Activated naive CD4-positive, alpha-beta T cell treated with anti-CD3 and anti-CD28 coated beads, Interleukin-2, amount 50 U/mL, for 72 hours (primary cell): Measurements from ENCODE around the gene CASP6. TPM values are rescaled to one million over a fixed set of nuclear protein-coding genes. Genes with fewer than 3 reads are reported as not detected.
"Not testable (repeated sequence)": the region's sequence is repeated elsewhere in the genome, so short reads cannot be mapped to it uniquely, and the experiment has no call there.

ENCODE experiments used
- ATAC-seq, 2 donors: fragments of 150-1000 bp; cut with Tn5 transposase; 2 replicates each; pipeline ENCODE4 v1.10.0; 2021; ENCODE audit warnings: mild to moderate bottlenecking in 2 of 2, moderate library complexity in 2 of 2
- DNase-seq, 2 donors: peaks; one replicate each; pipeline ENCODE4 v3.0.0; 2021 to 2022; ENCODE audit warnings: low spot score in 2 of 2
- H3K27ac Mint-ChIP-seq, 2 donors: one replicate each; pipeline ENCODE4 v1.8.0; 2022; ENCODE audit warnings: mild to moderate bottlenecking in 2 of 2, mixed read lengths in 2 of 2
- H3K36me3 Mint-ChIP-seq, 2 donors: one replicate each; pipeline ENCODE4 v1.8.0; 2022; ENCODE audit warnings: mixed read lengths in 2 of 2
- H3K9me3 Mint-ChIP-seq, 2 donors: one replicate each; pipeline ENCODE4 v1.8.0; 2022; ENCODE audit warnings: mixed read lengths in 2 of 2
- total RNA-seq, 2 donors: library from RNA; stranded (reverse); gene quantifications; one replicate each; pipeline ENCODE4 v1.2.3, GENCODE V29; 2022

CASP6 gene
- total RNA-seq, 2 donors from 2014 or later = 23.7 to 33.3 TPM

DNA sequence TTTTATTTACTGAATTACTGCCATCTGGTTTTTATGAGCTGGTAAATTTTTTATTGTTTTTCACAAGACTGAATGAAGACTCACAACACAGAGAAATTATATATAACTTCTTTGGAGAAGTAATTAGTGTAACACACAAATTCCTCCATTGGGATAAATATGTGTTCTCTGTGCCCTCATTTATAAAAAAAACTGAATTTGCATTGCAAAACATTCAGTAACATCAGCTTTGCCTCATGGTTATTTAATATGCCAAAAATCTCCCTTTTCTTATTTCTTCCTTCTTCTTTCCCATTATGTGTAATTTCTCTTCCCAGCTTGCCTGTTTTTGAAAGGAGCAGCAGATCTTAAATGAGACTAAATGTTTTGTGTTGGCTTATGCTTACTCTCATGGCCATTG, 18.5 kb downstream of the CASP6 start:
- Mint-ChIP-seq H3K27ac (peak overlapping the region in 1 of 2 donors; percentile 72), H3K9me3 (no peaks in the 10 kb centered on the region), H3K36me3 (peaks cover 12 to 45% of the 10 kb centered on the region in 2 donors)
- ATAC-seq (no peak), DNase-seq (no peak)

DNA sequence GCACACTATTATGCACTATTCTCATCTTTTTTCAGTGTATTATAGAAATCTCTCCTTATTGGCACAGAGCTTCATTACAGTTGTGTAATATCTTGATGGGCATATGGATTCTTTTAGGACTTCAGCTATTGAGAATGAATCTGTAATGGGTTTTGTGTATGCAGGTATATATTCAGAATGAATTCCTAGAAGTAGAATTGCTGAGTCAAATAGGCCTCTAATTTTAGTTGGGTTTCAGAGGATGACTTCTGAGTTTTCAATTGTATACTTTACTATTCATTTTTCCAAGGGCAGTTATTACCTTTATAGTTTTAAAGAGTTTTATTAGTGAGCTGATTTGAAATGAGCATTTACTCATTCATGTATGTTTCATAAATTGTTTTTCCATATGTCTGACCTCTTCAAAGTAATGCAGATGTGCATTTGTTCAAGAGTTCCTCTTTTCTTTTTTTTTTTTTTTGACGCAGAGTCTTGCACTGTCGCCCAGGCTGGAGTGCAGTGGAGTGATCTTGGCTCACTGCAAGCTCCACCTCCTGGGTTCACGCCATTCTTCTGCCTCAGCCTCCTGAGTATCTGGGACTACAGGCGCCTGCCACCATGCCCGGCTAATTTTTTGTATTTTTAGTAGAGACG, 19.5 kb downstream of the CASP6 start:
- peak in 1 of 2 donors; percentile 47 for ATAC-seq
- H3K27ac Mint-ChIP-seq = no peak overlapping the region
- no peaks in the 10 kb centered on the region for H3K9me3 Mint-ChIP-seq
- peaks cover 12 to 43% of the 10 kb centered on the region in 2 donors for H3K36me3 Mint-ChIP-seq
- DNase-seq = no peak

DNA sequence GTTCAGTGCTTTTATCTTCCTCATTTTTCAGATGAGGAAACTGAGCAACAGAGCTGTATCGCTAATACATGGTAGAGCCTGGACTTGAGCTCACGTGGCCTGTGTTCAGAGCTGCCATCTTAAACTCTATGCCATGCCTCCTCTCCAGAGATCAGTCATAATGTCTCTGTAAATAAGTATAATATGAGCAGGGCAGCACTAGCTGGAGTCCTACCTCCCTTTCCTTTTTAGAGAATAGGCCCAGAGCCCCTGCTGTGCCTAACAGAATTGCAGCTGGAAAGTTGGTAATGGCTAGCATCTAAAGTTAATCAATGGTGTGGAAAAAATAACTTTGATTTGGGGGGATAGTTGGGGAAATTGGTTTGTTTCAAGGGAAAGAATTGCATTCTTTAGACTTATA, 20.4 kb downstream of the CASP6 start:
- no peak overlapping the region for H3K27ac Mint-ChIP-seq
- DNase-seq (no peak), ATAC-seq (peak in 1 of 2 donors; percentile 28)
- H3K36me3 Mint-ChIP-seq = peaks cover 11 to 42% of the 10 kb centered on the region in 2 donors
- no peaks in the 10 kb centered on the region for H3K9me3 Mint-ChIP-seq

DNA sequence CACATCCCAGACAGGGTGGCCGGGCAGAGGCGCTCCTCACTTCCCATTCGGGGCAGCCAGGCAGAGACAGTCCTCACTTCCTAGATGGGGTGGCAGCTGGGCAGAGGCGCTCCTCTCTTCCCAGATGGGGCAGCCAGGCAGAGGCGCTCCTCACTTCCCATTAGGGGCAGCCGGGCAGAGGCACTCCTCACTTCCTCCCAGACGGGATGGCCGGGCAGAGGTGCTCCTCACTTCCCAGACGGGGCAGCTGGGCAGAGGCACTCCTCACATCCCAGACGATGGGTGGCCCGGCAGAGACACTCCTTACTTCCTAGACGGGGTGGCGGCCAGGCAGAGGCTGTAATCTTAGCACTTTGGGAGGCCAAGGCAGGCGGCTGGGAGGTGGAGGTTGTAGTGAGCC, 24.3 kb downstream of the CASP6 start:
- ATAC-seq, DNase-seq, H3K9me3 Mint-ChIP-seq: not testable (repeated sequence)
- H3K36me3 Mint-ChIP-seq = peaks cover 0 to 43% of the 10 kb centered on the region in 2 donors
- H3K27ac Mint-ChIP-seq = peak overlapping the region in 1 of 2 donors; percentile 60

DNA sequence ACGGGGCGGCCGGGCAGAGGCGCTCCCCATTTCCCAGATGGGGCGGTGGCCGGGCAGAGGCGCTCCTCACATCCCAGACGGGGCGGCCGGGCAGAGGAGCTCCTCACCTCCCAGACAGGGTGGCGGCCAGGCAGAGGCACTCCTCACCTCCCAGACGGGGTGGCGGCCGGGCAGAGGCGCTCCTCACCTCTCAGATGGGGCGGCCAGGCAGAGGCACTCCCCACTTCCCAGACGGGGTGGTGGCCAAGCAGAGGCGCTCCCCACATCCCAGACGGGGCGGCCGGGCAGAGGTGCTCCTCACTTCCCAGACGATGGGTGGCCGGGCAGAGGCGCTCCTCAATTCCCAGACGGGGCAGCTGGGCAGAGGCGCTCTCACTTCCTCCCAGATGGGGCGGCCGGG, 24.8 kb downstream of the CASP6 start:
- not testable (repeated sequence) for H3K9me3 Mint-ChIP-seq, DNase-seq, H3K27ac Mint-ChIP-seq, ATAC-seq
- H3K36me3 Mint-ChIP-seq = peaks cover 0 to 48% of the 10 kb centered on the region in 2 donors

DNA sequence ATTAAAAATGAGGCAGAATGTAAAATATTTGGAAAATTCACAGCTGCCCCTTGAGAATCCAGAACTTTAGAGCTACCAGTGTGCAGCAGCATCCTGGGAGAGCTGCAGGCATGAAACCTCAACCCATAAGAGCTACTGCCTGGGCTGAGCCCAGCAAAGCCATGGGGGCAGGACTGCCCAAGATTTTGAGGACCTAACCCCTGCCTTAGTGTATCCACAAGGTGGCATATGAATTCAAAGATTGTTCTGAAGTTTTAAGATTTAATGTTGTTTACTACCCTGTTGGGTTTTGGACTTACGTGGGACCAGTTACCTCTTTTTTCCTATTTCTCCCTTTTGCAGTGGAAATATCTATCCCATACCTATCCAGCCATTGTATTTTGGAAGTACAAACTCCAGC, 26.4 kb downstream of the CASP6 start:
- ATAC-seq (no peak), DNase-seq (no peak)
- Mint-ChIP-seq H3K36me3 (peaks cover 0 to 59% of the 10 kb centered on the region in 2 donors), H3K9me3 (no peaks in the 10 kb centered on the region), H3K27ac (peak overlapping the region in 1 of 2 donors; percentile 19)

DNA sequence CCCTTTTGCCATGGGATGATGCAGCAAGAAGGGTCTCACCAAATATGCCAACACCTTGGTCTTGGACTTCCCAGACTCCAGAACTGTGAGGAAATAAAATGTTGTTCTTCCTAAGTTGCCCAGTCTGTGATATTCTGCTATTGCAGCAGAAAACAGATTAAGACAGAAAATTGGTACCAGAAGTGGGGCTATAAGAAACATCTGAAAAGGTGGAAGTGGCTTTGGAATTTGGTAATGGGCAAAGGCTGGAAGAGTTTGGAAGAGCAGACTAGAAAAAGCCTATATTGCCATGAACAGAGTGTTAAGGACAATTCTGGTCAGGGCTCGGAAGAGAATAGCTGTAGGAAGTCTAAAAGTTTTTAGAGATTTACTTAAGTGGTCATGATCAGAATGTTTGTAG, 27.4 kb downstream of the CASP6 start:
- H3K36me3 Mint-ChIP-seq = peaks cover 10 to 64% of the 10 kb centered on the region in 2 donors
- ATAC-seq (no peak), DNase-seq (no peak)
- H3K27ac Mint-ChIP-seq = no peak overlapping the region
- peaks cover 0 to 10% of the 10 kb centered on the region in 2 donors for H3K9me3 Mint-ChIP-seq

DNA sequence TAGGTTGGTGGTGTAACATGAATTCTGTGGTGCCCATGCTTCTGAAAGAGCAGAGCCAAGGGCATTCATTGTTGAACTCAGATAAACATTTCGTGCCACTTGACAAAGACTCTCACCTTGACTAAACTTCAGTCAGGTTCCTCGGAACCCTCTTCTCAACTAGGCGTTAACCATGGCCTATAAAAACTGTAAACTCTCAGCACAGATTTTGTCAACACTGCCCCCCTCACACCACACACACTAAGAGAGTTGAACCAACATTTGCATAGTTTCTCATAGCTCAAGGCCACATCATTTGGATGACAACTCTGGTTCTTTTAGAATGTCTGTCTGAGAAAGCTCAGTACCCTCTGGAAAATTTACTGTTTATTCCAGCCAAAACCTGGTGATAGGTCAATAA, 28.1 kb downstream of the CASP6 start:
- Mint-ChIP-seq H3K27ac (no peak overlapping the region), H3K36me3 (peaks cover 11 to 61% of the 10 kb centered on the region in 2 donors), H3K9me3 (peaks cover 0 to 12% of the 10 kb centered on the region in 2 donors)
- ATAC-seq (no peak), DNase-seq (no peak)

DNA sequence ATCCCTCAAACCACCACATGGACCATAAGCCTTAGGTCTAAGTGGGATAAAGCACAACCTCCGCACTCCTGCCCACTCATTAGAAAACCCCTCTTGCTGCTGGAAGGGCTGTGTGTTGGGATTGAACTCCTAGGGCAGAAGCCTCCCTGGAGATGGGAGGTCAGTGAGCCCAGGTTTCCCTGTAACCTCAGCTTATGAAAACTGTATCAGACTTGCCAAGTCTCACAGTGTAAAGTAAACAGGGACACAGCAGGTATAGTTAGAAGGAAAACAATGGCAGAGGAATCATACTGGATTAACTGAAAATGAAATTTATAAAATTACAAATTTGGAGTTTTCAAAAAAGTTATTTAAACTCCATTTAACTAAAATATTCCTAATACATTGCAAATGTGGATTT, 29.9 kb downstream of the CASP6 start:
- H3K27ac Mint-ChIP-seq = no peak overlapping the region
- no peak for ATAC-seq
- peaks cover 0 to 12% of the 10 kb centered on the region in 2 donors for H3K9me3 Mint-ChIP-seq
- no peak for DNase-seq
- H3K36me3 Mint-ChIP-seq = peaks cover 11 to 55% of the 10 kb centered on the region in 2 donors

DNA sequence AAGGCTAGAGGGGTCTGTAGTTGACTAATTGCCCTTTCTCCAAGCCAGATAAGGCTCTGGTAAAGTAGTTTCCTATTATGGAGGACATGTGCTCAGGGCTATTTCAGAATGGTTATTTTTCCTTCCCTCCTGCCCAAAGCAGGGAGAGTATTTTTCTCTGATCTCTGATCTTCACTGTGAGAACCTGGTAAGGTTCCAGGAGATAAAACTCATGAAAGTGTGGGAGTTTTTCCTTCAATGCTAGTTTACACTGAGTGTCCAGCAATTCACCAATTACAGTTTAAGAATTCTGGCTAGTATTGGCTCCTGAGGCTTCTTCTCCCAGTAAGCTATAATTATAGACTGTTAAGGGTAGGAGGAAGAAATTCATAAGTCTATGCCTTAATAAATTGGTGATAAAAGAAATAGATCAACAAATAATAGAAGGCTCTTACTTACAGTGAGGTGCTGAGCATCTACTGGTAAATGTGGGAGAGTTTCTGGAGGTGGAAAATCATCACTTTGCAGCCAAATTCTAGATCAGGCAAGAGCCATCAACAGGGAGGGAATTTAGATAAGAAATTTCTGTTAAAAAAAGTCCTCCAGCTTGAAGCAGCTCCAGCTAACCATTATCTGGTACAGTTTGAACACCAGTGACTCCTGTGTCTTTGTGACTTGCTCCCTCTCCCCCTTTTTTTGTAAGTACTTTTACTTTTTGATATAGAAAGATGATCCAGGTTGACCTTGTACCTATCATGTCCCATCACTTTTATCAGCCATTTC, 30.9 kb downstream of the CASP6 start:
- Mint-ChIP-seq H3K27ac (no peak overlapping the region), H3K36me3 (peaks cover 11 to 53% of the 10 kb centered on the region in 2 donors), H3K9me3 (peaks cover 0 to 12% of the 10 kb centered on the region in 2 donors)
- ATAC-seq = no peak
- no peak for DNase-seq

DNA sequence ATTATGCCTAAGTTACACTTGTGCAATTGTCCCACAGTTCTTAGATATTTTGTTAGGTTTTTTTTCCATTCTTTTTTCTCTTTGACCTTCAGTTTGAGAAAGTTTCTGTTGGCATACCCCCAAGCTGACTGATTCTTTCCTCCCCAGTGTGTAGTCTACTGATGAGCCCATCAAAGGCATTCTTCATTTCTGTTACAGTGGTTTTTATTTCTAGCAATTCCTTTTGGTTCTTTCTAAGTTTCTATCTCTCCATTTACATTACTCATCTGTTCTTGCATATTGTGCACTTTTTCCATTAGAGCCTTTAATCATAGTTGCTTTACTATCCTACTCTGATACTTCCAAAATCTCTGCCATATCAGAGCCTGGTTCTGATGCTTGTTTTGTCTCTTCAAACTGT, 31.9 kb downstream of the CASP6 start:
- H3K27ac Mint-ChIP-seq = peak overlapping the region; percentile 34 to 44
- peak; percentile 81 to 94 for ATAC-seq
- H3K36me3 Mint-ChIP-seq = peaks cover 11 to 45% of the 10 kb centered on the region in 2 donors
- DNase-seq = no peak
- H3K9me3 Mint-ChIP-seq = peaks cover 0 to 12% of the 10 kb centered on the region in 2 donors

DNA sequence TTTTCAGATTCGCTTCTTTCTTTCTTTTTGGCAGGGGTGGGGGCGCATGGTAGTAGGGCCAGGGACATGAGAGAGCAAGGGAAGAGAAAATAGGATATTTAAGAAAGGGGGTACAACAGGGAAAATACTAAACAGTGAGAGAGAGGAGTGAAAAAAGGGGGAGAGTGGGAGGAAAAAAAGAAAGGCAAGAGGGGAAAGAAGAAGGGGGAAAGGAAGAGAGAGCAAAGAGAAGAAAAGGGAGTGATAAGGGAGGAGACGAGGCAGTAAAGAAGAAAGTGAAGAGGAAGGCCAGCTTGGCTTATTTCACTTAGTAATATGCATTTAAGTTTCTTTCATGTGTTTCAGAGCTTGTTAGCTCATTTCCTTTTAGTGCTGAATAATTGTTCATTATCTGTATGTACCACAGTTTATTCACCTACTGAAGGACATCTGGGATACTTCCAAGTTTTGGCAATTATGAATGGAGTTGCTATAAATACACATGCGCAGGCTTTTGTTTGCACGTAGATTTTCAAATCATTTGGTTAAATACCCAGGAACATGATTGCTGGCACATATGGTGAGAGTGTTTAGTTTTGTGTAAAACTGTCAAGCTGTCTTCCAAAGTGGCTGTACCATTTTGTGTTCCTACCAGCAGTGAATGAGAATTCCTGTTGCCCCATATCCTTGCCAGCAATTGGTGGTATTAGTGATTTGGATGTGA, 37.3 kb downstream of the CASP6 start:
- Mint-ChIP-seq H3K36me3 (peaks cover 2 to 9% of the 10 kb centered on the region in 2 donors), H3K27ac (peak overlapping the region; percentile 7 to 67)
- no peak for ATAC-seq

DNA sequence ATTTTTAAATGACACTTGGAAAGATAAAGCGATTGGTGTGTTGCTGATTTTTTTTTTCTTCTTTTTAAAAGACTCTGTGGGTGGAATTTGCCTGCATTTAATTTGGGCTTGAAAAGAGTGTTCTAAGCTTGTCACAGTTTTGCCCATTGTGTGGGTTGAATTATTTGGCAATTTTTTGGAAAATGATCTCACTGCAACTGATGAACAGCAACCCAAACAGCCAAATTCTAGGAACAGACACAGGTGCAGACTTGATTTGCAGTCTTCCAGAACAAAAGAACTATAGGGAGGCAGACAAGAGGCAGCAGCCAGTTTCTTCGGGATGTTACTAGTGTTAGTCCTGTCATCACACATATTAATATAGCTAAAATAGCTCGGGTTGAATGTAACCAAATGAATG, 40.5 kb downstream of the CASP6 start:
- ATAC-seq (no peak), DNase-seq (no peak)
- no peaks in the 10 kb centered on the region for H3K36me3 Mint-ChIP-seq
- H3K27ac Mint-ChIP-seq = no peak overlapping the region
- H3K9me3 Mint-ChIP-seq = no peaks in the 10 kb centered on the region

More for the DNA sequence above, 37.3 kb downstream of the CASP6 start:
- H3K9me3 Mint-ChIP-seq = peaks cover 0 to 3% of the 10 kb centered on the region in 2 donors
- no peak for DNase-seq

DNA sequence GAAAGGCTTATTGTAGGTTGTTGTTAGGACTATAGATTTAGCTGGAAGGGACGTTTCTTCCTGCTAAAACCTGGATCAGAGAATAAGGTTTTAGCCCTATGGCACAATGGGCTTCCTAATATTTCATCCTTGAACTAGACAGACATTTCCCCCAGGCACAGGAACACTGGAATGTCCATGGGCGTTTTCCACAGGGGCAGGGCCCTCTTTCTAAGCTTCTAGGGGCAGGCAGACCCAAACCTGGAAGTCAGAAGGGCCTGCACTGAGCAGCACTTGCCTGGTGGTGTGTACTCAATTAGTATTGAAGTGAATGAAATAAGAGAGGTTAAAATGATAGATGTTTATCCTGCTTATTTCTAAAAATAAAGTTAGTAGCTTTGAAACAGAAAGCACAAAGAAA, 41.1 kb downstream of the CASP6 start:
- peak overlapping the region in 1 of 2 donors; percentile 18 for H3K27ac Mint-ChIP-seq
- H3K9me3 Mint-ChIP-seq = no peaks in the 10 kb centered on the region
- no peaks in the 10 kb centered on the region for H3K36me3 Mint-ChIP-seq
- no peak for DNase-seq
- no peak for ATAC-seq

DNA sequence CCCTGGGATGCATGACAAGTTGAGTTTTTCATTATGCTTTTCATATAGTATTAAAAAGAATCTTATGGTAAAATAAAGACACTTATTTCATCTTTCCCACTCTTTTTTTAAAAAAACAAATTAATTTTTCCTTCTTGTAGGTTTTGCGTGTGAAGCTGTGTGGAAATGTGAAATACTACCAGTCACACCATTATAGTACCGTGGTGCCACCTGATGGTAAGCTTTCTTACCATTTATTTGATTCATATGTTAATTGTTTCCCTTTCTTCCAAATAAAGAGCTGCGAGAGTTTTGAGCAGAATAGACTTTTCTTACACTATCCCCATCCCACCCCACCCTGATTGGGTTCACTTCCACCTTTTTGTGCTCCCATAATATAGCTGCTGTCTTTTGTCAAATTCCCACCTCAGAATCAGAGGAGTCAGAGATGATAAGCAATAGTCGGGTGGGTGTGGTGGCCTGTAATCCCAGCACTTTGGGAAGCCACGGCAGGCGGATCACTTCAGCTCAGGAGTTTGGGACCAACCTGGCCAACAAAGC, 44.3 kb downstream of the CASP6 start:
- Mint-ChIP-seq H3K36me3 (no peaks in the 10 kb centered on the region), H3K27ac (peak overlapping the region in 1 of 2 donors; percentile 46), H3K9me3 (no peaks in the 10 kb centered on the region)
- ATAC-seq (no peak), DNase-seq (no peak)

DNA sequence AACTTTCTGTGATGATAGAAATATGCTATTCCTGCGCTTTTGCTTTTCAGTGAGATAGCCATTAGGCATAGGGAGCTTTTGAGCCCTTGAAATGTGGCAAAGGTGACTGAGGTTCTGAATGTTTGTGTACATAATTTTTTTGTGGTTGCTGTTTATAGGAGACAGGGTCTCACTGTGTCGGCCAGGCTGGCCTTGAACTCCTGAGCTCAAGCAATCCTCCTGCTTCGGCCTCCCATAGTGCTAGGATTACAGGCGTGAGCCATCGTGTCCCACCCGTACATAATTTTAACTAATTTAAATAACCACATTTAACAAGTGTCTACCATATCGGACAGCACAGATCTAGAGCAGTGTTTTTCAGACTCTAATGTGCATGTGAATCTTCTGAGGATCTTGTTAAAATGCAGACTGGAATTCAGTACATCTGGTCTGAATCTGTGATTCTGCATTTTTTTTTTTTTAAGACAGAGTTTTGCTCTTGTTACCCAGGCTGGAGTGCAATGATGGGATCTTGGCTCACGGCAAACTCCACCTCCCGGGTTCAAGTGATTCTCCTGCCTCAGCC, 45.3 kb downstream of the CASP6 start:
- peak overlapping the region; percentile 44 to 46 for H3K27ac Mint-ChIP-seq

More for the DNA sequence above, 45.3 kb downstream of the CASP6 start:
- ATAC-seq = no peak
- Mint-ChIP-seq H3K36me3 (no peaks in the 10 kb centered on the region), H3K9me3 (no peaks in the 10 kb centered on the region)
- DNase-seq = no peak
